DOHH2 (cell line): ENCODE data around the gene SH3RF3.

ENCODE experiments used
- EZH2phosphoT487 ChIP-seq: fragments of 200-600 bp; sonication (generic); IDR thresholded peaks from 2 replicates; pipeline ENCODE4 v1.6.1; 2017; ENCODE audit warnings: borderline replicate concordance, mild to moderate bottlenecking, antibody characterized with exemption, low read length, moderate library complexity, mixed read lengths
- TF ChIP-seq, protein P1 (sequence below): fragments of 200-600 bp; sonication (generic); IDR thresholded peaks from one replicate; pipeline ENCODE4 v1.5.1; 2014; ENCODE audit warnings: antibody characterized with exemption, mild to moderate bottlenecking, low read depth, low read length; ENCODE audit not compliant: poor library complexity, severe bottlenecking

DNA sequence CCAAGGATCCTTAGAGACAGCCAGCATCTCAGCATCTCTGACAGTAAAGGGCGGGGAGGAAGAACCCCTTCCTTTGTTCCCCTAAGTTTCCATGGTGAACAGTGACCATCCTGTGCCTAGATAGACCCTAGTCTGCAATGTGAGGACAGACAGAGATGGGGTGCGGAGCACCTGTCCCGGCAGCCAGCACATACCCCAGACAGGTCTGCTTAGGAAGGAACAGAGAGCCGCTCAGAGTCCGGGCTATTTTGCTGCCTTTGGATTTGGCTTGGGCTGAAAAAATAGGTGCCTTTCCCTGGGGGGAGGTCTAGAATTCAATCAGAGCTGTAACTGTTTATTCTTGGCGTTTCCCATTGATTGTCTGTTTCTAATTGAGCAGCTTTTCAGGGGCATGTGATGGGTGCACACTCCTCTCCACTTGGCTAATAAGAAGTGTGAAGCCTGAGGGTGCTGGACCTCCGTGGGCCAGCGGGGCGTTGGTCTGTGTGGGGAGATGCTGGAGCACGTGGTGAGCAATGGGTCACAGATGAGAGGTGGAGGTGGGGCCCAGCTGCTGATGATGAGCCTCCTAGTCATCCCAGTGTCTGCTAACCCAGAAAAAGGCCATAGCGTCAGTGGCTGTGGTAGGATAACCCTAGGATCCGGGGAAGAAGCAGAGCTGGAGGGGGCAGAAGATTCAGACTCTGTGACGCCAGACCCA is 247.9 kb downstream of the SH3RF3 start:
- TF ChIP-seq, protein P1, sequence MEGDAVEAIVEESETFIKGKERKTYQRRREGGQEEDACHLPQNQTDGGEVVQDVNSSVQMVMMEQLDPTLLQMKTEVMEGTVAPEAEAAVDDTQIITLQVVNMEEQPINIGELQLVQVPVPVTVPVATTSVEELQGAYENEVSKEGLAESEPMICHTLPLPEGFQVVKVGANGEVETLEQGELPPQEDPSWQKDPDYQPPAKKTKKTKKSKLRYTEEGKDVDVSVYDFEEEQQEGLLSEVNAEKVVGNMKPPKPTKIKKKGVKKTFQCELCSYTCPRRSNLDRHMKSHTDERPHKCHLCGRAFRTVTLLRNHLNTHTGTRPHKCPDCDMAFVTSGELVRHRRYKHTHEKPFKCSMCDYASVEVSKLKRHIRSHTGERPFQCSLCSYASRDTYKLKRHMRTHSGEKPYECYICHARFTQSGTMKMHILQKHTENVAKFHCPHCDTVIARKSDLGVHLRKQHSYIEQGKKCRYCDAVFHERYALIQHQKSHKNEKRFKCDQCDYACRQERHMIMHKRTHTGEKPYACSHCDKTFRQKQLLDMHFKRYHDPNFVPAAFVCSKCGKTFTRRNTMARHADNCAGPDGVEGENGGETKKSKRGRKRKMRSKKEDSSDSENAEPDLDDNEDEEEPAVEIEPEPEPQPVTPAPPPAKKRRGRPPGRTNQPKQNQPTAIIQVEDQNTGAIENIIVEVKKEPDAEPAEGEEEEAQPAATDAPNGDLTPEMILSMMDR, result no peak
- TF ChIP-seq EZH2phosphoT487, result no peak
